ENCODE measurements around the gene RMND1.

RMND1 gene

GRCh38 chr6:151393410-151393809 lies 58.5 kb downstream of the RMND1 start:
- no peaks in the 10 kb centered on the region for H3K9me3 ChIP-seq (ENCODE audit: insufficient read depth, low read depth, low read length)
- TF ChIP-seq, protein P1, sequence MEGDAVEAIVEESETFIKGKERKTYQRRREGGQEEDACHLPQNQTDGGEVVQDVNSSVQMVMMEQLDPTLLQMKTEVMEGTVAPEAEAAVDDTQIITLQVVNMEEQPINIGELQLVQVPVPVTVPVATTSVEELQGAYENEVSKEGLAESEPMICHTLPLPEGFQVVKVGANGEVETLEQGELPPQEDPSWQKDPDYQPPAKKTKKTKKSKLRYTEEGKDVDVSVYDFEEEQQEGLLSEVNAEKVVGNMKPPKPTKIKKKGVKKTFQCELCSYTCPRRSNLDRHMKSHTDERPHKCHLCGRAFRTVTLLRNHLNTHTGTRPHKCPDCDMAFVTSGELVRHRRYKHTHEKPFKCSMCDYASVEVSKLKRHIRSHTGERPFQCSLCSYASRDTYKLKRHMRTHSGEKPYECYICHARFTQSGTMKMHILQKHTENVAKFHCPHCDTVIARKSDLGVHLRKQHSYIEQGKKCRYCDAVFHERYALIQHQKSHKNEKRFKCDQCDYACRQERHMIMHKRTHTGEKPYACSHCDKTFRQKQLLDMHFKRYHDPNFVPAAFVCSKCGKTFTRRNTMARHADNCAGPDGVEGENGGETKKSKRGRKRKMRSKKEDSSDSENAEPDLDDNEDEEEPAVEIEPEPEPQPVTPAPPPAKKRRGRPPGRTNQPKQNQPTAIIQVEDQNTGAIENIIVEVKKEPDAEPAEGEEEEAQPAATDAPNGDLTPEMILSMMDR (conservative IDR thresholded peaks at IDR 0.05; ENCODE audit: low read length) = no peak
- TF ChIP-seq EZH2phosphoT487 (IDR thresholded peaks at IDR 0.05; ENCODE audit: borderline replicate concordance) = no peak
- peaks cover 50% of the 10 kb centered on the region for H3K4me1 ChIP-seq (ENCODE audit: insufficient read depth, low read length, poor library complexity, severe bottlenecking)
- H3F3A ChIP-seq (ENCODE audit: low read depth) = peaks cover 10% of the 10 kb centered on the region
- peaks cover 4% of the 10 kb centered on the region for H3K27me3 ChIP-seq (ENCODE audit: insufficient read depth, low read length, poor library complexity, severe bottlenecking)
- no peak overlapping the region for H2AFZ ChIP-seq (ENCODE audit: low read length)
- peak overlapping the region; percentile 89 for H3K4me3 ChIP-seq (ENCODE audit: low read length, poor library complexity, severe bottlenecking)
- H3K9me2 ChIP-seq (replicated peaks; ENCODE audit: low read depth, low read length) = no peaks in the 10 kb centered on the region
- H3K79me2 ChIP-seq (ENCODE audit: insufficient read depth, low read length) = peaks cover 78% of the 10 kb centered on the region
- peak overlapping the region; percentile 89 for H3K9ac ChIP-seq (ENCODE audit: low read depth, low read length, poor library complexity, severe bottlenecking)
- H4K20me1 ChIP-seq (ENCODE audit: insufficient read depth, low read length, poor library complexity, severe bottlenecking) = peaks cover 71% of the 10 kb centered on the region
- peak overlapping the region; percentile 84 for H3K4me2 ChIP-seq (ENCODE audit: low read depth, low read length, poor library complexity, severe bottlenecking)
- H3K36me3 ChIP-seq (ENCODE audit: insufficient read depth, low read length) = no peaks in the 10 kb centered on the region

- H3K27me3 ChIP-seq (ENCODE audit: insufficient read depth, low read length, poor library complexity, severe bottlenecking) = peaks cover 4% of the 10 kb centered on the region
- peak overlapping the region; percentile 89 for H3K4me3 ChIP-seq (ENCODE audit: low read length, poor library complexity, severe bottlenecking)
- H2AFZ ChIP-seq (ENCODE audit: low read length) = no peak overlapping the region
- H3K79me2 ChIP-seq (ENCODE audit: insufficient read depth, low read length) = peaks cover 78% of the 10 kb centered on the region
- peaks cover 62% of the 10 kb centered on the region for H4K20me1 ChIP-seq (ENCODE audit: insufficient read depth, low read length, poor library complexity, severe bottlenecking)
- peaks cover 10% of the 10 kb centered on the region for H3F3A ChIP-seq (ENCODE audit: low read depth)
- no peaks in the 10 kb centered on the region for H3K9me3 ChIP-seq (ENCODE audit: insufficient read depth, low read depth, low read length)
- H3K9ac ChIP-seq (ENCODE audit: low read depth, low read length, poor library complexity, severe bottlenecking) = peak overlapping the region; percentile 89
- TF ChIP-seq EZH2phosphoT487 (IDR thresholded peaks at IDR 0.05; ENCODE audit: borderline replicate concordance) = no peak
- TF ChIP-seq, protein P1 (conservative IDR thresholded peaks at IDR 0.05; ENCODE audit: low read length) = no peak
- peak overlapping the region; percentile 84 for H3K4me2 ChIP-seq (ENCODE audit: low read depth, low read length, poor library complexity, severe bottlenecking)
- no peaks in the 10 kb centered on the region for H3K36me3 ChIP-seq (ENCODE audit: insufficient read depth, low read length)
- H3K4me1 ChIP-seq (ENCODE audit: insufficient read depth, low read length, poor library complexity, severe bottlenecking) = peaks cover 53% of the 10 kb centered on the region
- H3K9me2 ChIP-seq (replicated peaks; ENCODE audit: low read depth, low read length) = no peaks in the 10 kb centered on the region
Measured at GRCh38 chr6:151392427-151392826, 59.5 kb downstream of the RMND1 start.

- Histone ChIP-seq H3K9me3 (ENCODE audit: insufficient read depth, low read depth, low read length) (no peaks in the 10 kb centered on the region), H3F3A (ENCODE audit: low read depth) (peaks cover 10% of the 10 kb centered on the region), H3K9ac (ENCODE audit: low read depth, low read length, poor library complexity, severe bottlenecking) (peak within 1 kb of the TSS; percentile 89), H2AFZ (ENCODE audit: low read length) (peak within 1 kb of the TSS; percentile 48; the same call in 1 of the 2 replicates), H4K20me1 (ENCODE audit: insufficient read depth, low read length, poor library complexity, severe bottlenecking) (peaks cover 55% of the 10 kb centered on the region), H3K9me2 (replicated peaks; ENCODE audit: low read depth, low read length) (no peaks in the 10 kb centered on the region), H3K4me3 (ENCODE audit: low read length, poor library complexity, severe bottlenecking) (peak within 1 kb of the TSS; percentile 89), H3K79me2 (ENCODE audit: insufficient read depth, low read length) (peaks cover 78% of the 10 kb centered on the region), H3K36me3 (ENCODE audit: insufficient read depth, low read length) (no peaks in the 10 kb centered on the region), H3K27me3 (ENCODE audit: insufficient read depth, low read length, poor library complexity, severe bottlenecking) (peaks cover 4% of the 10 kb centered on the region), H3K4me1 (ENCODE audit: insufficient read depth, low read length, poor library complexity, severe bottlenecking) (peaks cover 51% of the 10 kb centered on the region), H3K4me2 (ENCODE audit: low read depth, low read length, poor library complexity, severe bottlenecking) (peak within 1 kb of the TSS; percentile 84)
- TF ChIP-seq, protein P1 (conservative IDR thresholded peaks at IDR 0.05; ENCODE audit: low read length) = no peak
- TF ChIP-seq EZH2phosphoT487 (IDR thresholded peaks at IDR 0.05; ENCODE audit: borderline replicate concordance) = no peak
Measured at GRCh38 chr6:151391471-151392413, 60.2 kb downstream of the RMND1 start, which contains the start of gene ZBTB2. Gene ZBTB2 (minus strand): TSS chr6:151391559. CDS start chr6:151373637, 17,922 bp downstream.

Measured in Loucy (cell line).